CD4-positive, CD25-positive, alpha-beta regulatory T cell (primary cell): ENCODE measurements around the gene CENPC. TPM values are rescaled to one million over a fixed set of nuclear protein-coding genes. Genes with fewer than 3 reads are reported as not detected.

Experiments used
- ATAC-seq, 2 donors: fragments of 150-1000 bp; cut with Tn5 transposase; one replicate each; pipeline ENCODE4 v1.10.0; 2021; ENCODE audit warnings: low read depth in 2 of 2, moderate number of reproducible peaks in 2 of 2, moderate library complexity in 1 of 2
- DNase-seq, 3 donors: peaks; one replicate each; pipeline versions ENCODE4 v3.0.0 to v3.0.0-alpha.2; 2012 to 2022; ENCODE audit warnings: mixed read lengths in 1 of 3
- H3K27ac ChIP-seq: one replicate; pipeline ENCODE4 v1.7.0; 2013; ENCODE audit warnings: mild to moderate bottlenecking, low read length; ENCODE audit not compliant: insufficient read depth, poor library complexity, severe bottlenecking
- H3K27me3 ChIP-seq: one replicate; pipeline ENCODE4 v1.7.0; 2013; ENCODE audit warnings: low read length; ENCODE audit not compliant: control insufficient read depth, insufficient read depth
- H3K36me3 ChIP-seq: one replicate; pipeline ENCODE4 v1.7.0; 2013; ENCODE audit warnings: mild to moderate bottlenecking, low read length, moderate library complexity; ENCODE audit not compliant: control insufficient read depth, insufficient read depth
- H3K4me1 ChIP-seq: 2 replicates; pipeline ENCODE4 v1.7.0; 2013; ENCODE audit warnings: mild to moderate bottlenecking, low read length; ENCODE audit not compliant: insufficient read depth, control insufficient read depth, poor library complexity, severe bottlenecking
- H3K4me3 ChIP-seq: one replicate; pipeline ENCODE4 v1.7.0; 2013; ENCODE audit warnings: low read depth, mild to moderate bottlenecking, low read length, moderate library complexity
- H3K9me3 ChIP-seq, 2 experiments: 1 replicate in 1 of 2; 2 replicates in 1 of 2; pipeline ENCODE4 v1.7.0; 2013; ENCODE audit warnings: low read length in 2 of 2, mild to moderate bottlenecking in 1 of 2, moderate library complexity in 1 of 2; ENCODE audit not compliant: control insufficient read depth in 2 of 2
- H3K27ac Mint-ChIP-seq, 3 donors: one replicate each; pipeline ENCODE4 v1.8.0; 2020 to 2022; ENCODE audit warnings: mild to moderate bottlenecking in 3 of 3, mixed read lengths in 3 of 3, moderate library complexity in 2 of 3
- H3K27me3 Mint-ChIP-seq: one replicate; pipeline ENCODE4 v1.8.0; 2022; ENCODE audit warnings: mild to moderate bottlenecking, mixed read lengths
- H3K36me3 Mint-ChIP-seq: one replicate; pipeline ENCODE4 v1.8.0; 2020; ENCODE audit warnings: mixed read lengths
- H3K4me1 Mint-ChIP-seq, 4 donors: one replicate each; pipeline ENCODE4 v1.8.0; 2020 to 2022; ENCODE audit warnings: mixed read lengths in 4 of 4, mild to moderate bottlenecking in 1 of 4
- H3K4me3 Mint-ChIP-seq, 4 donors: one replicate each; pipeline ENCODE4 v1.8.0; 2020 to 2022; ENCODE audit warnings: mild to moderate bottlenecking in 4 of 4, mixed read lengths in 4 of 4, moderate library complexity in 3 of 4
- H3K9me3 Mint-ChIP-seq, 7 donors: one replicate each; pipeline ENCODE4 v1.8.0; 2020 to 2022; ENCODE audit warnings: mixed read lengths in 7 of 7, mild to moderate bottlenecking in 3 of 7, moderate library complexity in 2 of 7
- polyA plus RNA-seq, 4 donors: library from polyadenylated mRNA; unstranded; fragments of 300-500 nt; fragmentation: Illumina TruSeq; gene quantifications; one replicate each; pipeline ENCODE4 v1.2.3, GENCODE V29; 2021
- total RNA-seq: library from RNA; stranded (reverse); gene quantifications from one replicate; pipeline ENCODE4 v1.2.3, GENCODE V29; 2022

The CENPC gene
- total and polyA plus RNA-seq, 5 donors from 2014 or later = 17.0 to 90.8 (median 18.6) TPM

- H3K4me1 Mint-ChIP-seq = peaks cover 44 to 59% (median 50%) of the 10 kb centered on the region in 4 donors
- peaks cover 25% of the 10 kb centered on the region for H3K36me3 ChIP-seq
- no peak overlapping the region for H3K4me3 Mint-ChIP-seq
- H3K36me3 Mint-ChIP-seq = peaks cover 35% of the 10 kb centered on the region
- no peak for DNase-seq
- H3K4me3 ChIP-seq = no peak overlapping the region
- no peaks in the 10 kb centered on the region for H3K27me3 Mint-ChIP-seq
- no peak overlapping the region for H3K27ac ChIP-seq
- no peak for ATAC-seq
- H3K27me3 ChIP-seq = no peaks in the 10 kb centered on the region
- H3K4me1 ChIP-seq = peaks cover 11% of the 10 kb centered on the region
- peaks cover 0 to 5% (median 0%) of the 10 kb centered on the region in 7 donors for H3K9me3 Mint-ChIP-seq
- peak overlapping the region; percentile 37 to 88 (median 47) for H3K27ac Mint-ChIP-seq
- H3K9me3 ChIP-seq = no peaks in the 10 kb centered on the region
Observed at GRCh38 chr4:67520141-67520540, 25.2 kb downstream of the CENPC start.

GRCh38 chr4:67512501-67512900 lies 32.8 kb downstream of the CENPC start:
- Histone ChIP-seq H3K36me3 (peaks cover 62% of the 10 kb centered on the region), H3K4me1 (no peaks in the 10 kb centered on the region), H3K27me3 (no peaks in the 10 kb centered on the region), H3K4me3 (no peak overlapping the region), H3K9me3 (no peaks in the 10 kb centered on the region), H3K27ac (no peak overlapping the region)
- DNase-seq (no peak), ATAC-seq (no peak)
- Mint-ChIP-seq H3K4me1 (peaks cover 30 to 51% (median 41%) of the 10 kb centered on the region in 4 donors), H3K36me3 (peaks cover 53% of the 10 kb centered on the region), H3K27me3 (no peaks in the 10 kb centered on the region), H3K9me3 (no peaks in the 10 kb centered on the region), H3K27ac (peak overlapping the region in 2 of 3 donors; percentile 5 to 14), H3K4me3 (no peak overlapping the region)

- H3K27ac ChIP-seq = no peak overlapping the region
- no peaks in the 10 kb centered on the region for H3K27me3 ChIP-seq
- no peaks in the 10 kb centered on the region for H3K9me3 ChIP-seq
- no peaks in the 10 kb centered on the region for H3K9me3 Mint-ChIP-seq
- H3K4me1 Mint-ChIP-seq = peaks cover 11 to 27% (median 19%) of the 10 kb centered on the region in 4 donors
- H3K27me3 Mint-ChIP-seq = no peaks in the 10 kb centered on the region
- no peaks in the 10 kb centered on the region for H3K4me1 ChIP-seq
- H3K4me3 ChIP-seq = no peak overlapping the region
- no peak overlapping the region for H3K4me3 Mint-ChIP-seq
- DNase-seq (no peak), ATAC-seq (no peak)
- peaks cover 63% of the 10 kb centered on the region for H3K36me3 ChIP-seq
- peak overlapping the region in 1 of 3 donors; percentile 30 for H3K27ac Mint-ChIP-seq
- H3K36me3 Mint-ChIP-seq = peaks cover 47% of the 10 kb centered on the region
Observed at GRCh38 chr4:67500373-67500772, 44.9 kb downstream of the CENPC start.

- Mint-ChIP-seq H3K27me3 (no peaks in the 10 kb centered on the region), H3K27ac (peak overlapping the region in 1 of 3 donors; percentile 84), H3K4me3 (no peak overlapping the region), H3K4me1 (peaks cover 6 to 24% (median 21%) of the 10 kb centered on the region in 4 donors), H3K36me3 (peaks cover 45% of the 10 kb centered on the region), H3K9me3 (no peaks in the 10 kb centered on the region)
- no peak for DNase-seq
- no peaks in the 10 kb centered on the region for H3K27me3 ChIP-seq
- H3K36me3 ChIP-seq = peaks cover 61% of the 10 kb centered on the region
- no peak for ATAC-seq
- no peak overlapping the region for H3K4me3 ChIP-seq
- no peak overlapping the region for H3K27ac ChIP-seq
- no peaks in the 10 kb centered on the region for H3K9me3 ChIP-seq
- H3K4me1 ChIP-seq = no peaks in the 10 kb centered on the region
Observed at GRCh38 chr4:67499799-67500198, 45.5 kb downstream of the CENPC start.

GRCh38 chr4:67483868-67484602 lies 61.3 kb downstream of the CENPC start:
- Histone ChIP-seq H3K4me1 (no peaks in the 10 kb centered on the region), H3K27ac (no peak overlapping the region), H3K9me3 (no peaks in the 10 kb centered on the region), H3K27me3 (no peaks in the 10 kb centered on the region), H3K4me3 (no peak overlapping the region), H3K36me3 (peaks cover 71% of the 10 kb centered on the region)
- DNase-seq = no peak
- peaks cover 70% of the 10 kb centered on the region for H3K36me3 Mint-ChIP-seq
- H3K4me3 Mint-ChIP-seq = no peak overlapping the region
- ATAC-seq = no peak
- H3K9me3 Mint-ChIP-seq = peaks cover 0 to 24% (median 7%) of the 10 kb centered on the region in 7 donors
- peak overlapping the region in 1 of 3 donors; percentile 69 for H3K27ac Mint-ChIP-seq
- H3K4me1 Mint-ChIP-seq = peaks cover 14 to 32% (median 18%) of the 10 kb centered on the region in 4 donors
- H3K27me3 Mint-ChIP-seq = no peaks in the 10 kb centered on the region

- H3K27me3 ChIP-seq = no peaks in the 10 kb centered on the region
- H3K27ac Mint-ChIP-seq = no peak overlapping the region
- no peak for ATAC-seq
- H3K36me3 Mint-ChIP-seq = peaks cover 91% of the 10 kb centered on the region
- no peak overlapping the region for H3K4me3 Mint-ChIP-seq
- peaks cover 2 to 42% (median 17%) of the 10 kb centered on the region in 7 donors for H3K9me3 Mint-ChIP-seq
- no peak for DNase-seq
- no peaks in the 10 kb centered on the region for H3K27me3 Mint-ChIP-seq
- H3K36me3 ChIP-seq = peaks cover 87% of the 10 kb centered on the region
- peaks cover 10 to 34% (median 23%) of the 10 kb centered on the region in 4 donors for H3K4me1 Mint-ChIP-seq
- no peak overlapping the region for H3K27ac ChIP-seq
- H3K9me3 ChIP-seq = peaks cover 4 to 14% of the 10 kb centered on the region in 2 experiments
- H3K4me3 ChIP-seq = no peak overlapping the region
- H3K4me1 ChIP-seq = no peaks in the 10 kb centered on the region
Observed at GRCh38 chr4:67480810-67481209, 64.5 kb downstream of the CENPC start.

- no peak overlapping the region for H3K4me3 ChIP-seq
- H3K4me1 ChIP-seq = no peaks in the 10 kb centered on the region
- DNase-seq (no peak), ATAC-seq (no peak)
- H3K36me3 ChIP-seq = peaks cover 87% of the 10 kb centered on the region
- Mint-ChIP-seq H3K9me3 (peaks cover 0 to 26% (median 15%) of the 10 kb centered on the region in 7 donors), H3K27ac (peak overlapping the region in 1 of 3 donors; percentile 69), H3K4me1 (peaks cover 4 to 18% (median 10%) of the 10 kb centered on the region in 4 donors), H3K27me3 (no peaks in the 10 kb centered on the region), H3K4me3 (no peak overlapping the region), H3K36me3 (peaks cover 79% of the 10 kb centered on the region)
- H3K27ac ChIP-seq = no peak overlapping the region
- H3K27me3 ChIP-seq = no peaks in the 10 kb centered on the region
- H3K9me3 ChIP-seq = peaks cover 4 to 14% of the 10 kb centered on the region in 2 experiments
Observed at GRCh38 chr4:67475155-67475554, 70.1 kb downstream of the CENPC start.

GRCh38 chr4:67470871-67471270 lies 74.4 kb downstream of the CENPC start:
- DNase-seq (no peak), ATAC-seq (no peak)
- peak overlapping the region in 1 of 3 donors; percentile 21 for H3K27ac Mint-ChIP-seq
- H3K4me1 Mint-ChIP-seq = peaks cover 0 to 10% (median 0%) of the 10 kb centered on the region in 4 donors
- H3K27me3 Mint-ChIP-seq = no peaks in the 10 kb centered on the region
- Histone ChIP-seq H3K36me3 (peaks cover 66% of the 10 kb centered on the region), H3K27ac (no peak overlapping the region), H3K4me3 (no peak overlapping the region), H3K9me3 (no peaks in the 10 kb centered on the region), H3K4me1 (no peaks in the 10 kb centered on the region), H3K27me3 (no peaks in the 10 kb centered on the region)
- H3K9me3 Mint-ChIP-seq = no peaks in the 10 kb centered on the region
- H3K36me3 Mint-ChIP-seq = peaks cover 53% of the 10 kb centered on the region
- no peak overlapping the region for H3K4me3 Mint-ChIP-seq
